Measurements from ENCODE around the gene FANCC.

Gene FANCC

DNA sequence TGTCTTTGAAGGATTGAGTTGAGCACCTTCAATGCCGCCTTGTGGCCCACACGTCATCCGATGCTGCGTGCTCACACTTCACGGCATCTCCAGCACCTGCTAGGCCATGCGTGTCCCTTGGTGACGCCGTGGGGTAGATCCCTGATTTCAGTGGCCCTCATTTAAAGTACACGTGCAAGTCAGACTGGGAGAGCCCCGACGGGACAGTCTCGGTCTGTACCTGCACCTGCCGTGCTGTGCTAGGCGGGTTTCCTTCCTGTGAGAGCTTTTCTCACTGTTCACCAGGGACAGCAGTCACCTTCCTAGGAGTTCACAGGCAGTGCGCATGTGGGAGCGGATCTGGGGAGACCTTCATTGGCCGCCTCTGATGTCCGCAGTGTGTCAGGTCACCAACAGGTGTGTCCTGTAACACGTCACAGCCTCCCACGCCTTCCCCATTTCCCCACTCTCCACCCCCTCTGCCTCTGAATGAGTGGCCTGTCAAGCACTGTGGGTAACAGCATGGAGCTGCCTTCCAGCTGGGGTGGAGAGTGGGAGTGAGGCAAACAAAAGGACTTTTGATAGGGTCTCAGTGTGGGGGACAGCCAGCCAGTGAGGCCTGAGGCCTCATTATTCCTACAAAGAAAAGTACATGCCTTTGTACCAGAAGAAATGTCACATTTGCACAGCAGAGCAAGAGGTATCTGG is 236.4 kb downstream of the FANCC start:
- no peak for FAIRE-seq

DNA sequence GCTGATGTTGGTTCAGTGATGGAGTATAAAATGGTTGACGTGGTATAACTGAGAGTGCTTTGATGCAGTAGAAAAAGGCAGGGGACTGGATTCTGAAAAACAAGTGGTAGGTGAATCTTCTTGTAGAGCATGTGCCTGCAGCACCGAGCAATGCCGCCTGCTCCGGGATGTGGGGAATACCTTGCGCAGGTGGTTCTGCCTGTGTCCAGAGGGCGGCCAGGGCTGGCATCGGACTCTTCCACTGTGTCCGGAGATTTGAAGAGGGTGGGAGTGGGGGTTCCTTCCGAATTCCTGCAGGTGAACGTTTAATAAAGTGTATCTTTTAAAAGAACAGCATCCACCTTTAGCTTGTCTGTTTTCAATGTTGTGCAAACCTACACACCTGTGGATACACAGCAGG is 238.0 kb downstream of the FANCC start:
- FAIRE-seq = no peak

DNA sequence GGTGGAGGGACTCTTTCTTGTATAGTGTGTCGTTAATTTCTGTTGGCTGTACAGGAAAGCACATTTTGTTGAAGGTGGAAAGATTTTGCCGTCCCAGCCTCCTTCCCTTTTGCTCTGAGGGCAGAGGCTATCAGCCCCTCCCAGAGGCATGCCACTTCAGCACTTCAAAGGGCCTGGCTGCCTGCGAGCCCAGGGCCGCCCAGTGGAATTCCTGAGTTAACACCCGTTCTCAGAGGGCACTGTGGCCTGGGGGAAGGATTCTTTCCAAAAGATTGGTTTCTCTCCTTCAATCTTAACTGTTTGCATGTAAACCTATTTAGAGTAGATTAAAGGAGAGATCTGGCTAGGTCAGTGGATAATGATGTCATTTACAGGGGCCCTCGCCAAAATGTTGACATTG is 238.6 kb downstream of the FANCC start:
- no peak for FAIRE-seq

DNA sequence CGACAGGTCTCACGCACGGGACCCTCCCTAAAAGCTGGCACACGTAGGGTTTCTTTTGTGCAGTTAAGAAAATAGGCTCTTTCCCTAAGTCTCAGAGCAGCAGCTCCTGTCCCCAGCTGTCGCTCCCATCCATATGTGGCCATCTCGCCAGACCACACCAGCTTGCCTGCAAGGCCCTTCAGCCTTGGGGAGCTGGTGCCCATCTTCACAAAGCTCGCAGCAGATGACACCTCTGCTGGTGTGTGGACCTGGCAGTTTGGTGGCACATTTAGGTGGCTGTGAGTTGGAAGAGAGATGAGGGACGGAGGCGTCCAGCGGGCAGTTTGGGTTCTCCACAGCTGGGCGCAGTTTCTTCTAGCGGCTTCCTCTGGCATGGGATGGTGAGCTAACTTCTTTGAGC is 239.0 kb downstream of the FANCC start:
- FAIRE-seq = no peak

DNA sequence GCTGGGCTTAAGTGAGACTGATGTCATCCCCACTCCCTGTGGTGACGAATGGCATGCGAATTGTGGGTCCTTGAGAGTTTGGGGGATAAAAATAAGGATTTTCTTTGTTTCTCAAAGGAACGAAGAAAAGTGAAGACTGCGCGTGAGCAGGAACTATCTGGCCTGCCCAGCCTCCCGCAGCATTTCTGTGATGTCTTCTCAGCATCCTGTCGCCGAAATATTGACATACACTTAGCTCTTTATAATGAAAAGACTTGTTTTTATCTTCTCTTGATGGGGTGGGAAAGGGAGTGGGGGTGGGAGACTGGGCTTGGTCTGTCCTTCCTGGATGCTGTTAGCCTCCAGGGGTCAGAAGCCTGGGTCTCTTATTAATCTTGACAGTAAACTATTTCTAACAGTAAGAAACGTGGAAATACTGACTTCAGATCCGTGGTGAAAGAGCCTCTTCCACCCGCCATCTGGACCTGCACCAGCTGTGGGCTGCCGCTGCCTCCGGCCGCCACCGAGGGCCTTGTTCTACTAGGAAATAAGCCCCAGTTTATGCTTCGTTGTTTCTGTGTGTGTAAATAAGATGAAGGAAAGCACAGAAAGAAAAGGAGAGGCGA is 239.6 kb downstream of the FANCC start:
- no peak for FAIRE-seq

DNA sequence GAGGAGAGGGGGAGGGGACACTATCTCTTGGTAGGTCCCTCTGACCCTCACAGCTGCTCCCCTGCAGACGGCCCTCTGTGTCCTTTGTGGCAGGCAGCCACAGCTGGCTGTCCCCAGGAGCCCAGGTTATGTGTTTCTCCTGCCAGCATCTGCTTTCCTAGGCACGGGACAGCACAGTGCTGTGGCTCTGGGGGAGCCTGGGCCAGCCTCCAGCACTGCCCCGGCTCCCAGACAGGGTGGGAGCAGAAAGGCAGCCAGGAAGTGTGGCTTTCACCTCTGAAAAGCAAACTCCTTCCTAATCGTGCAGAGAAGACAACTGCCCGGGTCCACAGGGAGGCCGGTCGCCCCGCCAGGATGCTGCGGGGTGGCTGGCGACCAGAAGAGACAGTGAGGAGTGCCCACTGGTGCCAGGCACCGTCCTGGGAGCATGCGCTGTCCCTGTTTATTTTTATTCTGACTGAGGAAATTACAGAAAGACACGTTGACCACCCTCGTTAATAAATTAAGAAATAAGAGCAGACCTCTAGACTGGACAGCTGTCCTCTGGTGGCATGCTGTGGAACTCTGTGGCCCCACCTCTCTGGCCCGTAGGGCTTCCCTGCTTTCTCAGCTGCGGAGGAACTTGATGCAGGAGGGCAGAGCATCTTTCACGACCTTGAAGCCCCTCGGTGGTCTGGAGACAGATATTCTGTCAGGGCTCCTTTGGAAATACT is 240.3 kb downstream of the FANCC start:
- FAIRE-seq = no peak

DNA sequence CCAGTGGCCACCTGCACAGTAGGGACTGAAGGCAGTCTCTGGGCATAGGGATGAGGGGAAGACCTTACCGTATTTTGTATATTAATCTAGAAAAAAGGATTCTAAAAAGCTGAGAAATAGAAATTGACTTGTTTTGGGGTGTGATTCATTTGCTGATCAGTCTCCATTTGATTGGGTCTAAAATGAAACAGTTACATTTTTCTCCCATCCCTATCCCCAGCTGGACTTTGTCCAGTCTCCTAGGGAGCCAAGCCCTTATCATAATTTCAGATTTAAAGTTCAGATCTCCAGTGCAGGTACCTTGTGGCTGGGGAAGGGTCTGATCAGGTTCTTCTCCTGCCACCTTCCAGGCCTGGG is 240.8 kb downstream of the FANCC start:
- no peak for FAIRE-seq

DNA sequence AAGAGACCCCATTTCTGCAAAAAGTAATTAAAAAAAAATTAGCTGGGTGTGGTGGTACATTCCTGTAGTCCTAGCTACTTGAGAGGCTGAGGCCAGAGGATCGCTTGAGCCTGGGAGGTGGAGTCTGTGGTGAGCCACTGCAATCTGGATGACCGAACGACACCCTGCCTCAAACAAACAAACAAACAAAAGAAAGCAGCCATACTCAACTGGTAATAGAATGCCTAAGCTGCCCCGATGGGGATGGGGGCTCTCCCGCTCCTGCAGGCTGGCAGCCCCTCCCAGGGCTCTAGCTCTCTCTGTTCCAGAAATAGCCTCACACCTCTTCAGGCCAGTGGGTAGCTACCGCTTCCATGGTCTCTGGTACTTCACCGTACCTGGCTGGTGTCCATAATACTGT is 241.8 kb downstream of the FANCC start:
- no peak for FAIRE-seq

DNA sequence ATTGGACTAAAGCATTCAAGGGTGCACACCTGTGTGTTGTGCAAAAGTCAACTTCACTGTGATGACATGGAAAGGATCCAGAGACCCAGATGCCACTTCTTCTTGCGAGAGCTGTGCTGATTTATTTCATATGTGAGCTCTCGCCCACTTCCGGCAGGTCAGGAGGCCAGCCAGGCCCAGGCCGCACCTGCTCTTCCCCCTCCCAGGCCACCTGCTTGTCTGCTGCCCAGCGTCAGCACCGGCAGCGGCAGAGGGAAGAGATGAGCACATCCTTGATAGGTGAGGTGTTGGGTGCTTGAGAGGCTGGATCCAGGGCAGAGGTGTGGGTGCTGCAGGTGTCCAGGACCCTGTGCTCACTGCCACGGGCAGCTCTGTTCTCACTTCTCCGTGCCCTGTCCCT is 242.9 kb downstream of the FANCC start:
- no peak for FAIRE-seq

DNA sequence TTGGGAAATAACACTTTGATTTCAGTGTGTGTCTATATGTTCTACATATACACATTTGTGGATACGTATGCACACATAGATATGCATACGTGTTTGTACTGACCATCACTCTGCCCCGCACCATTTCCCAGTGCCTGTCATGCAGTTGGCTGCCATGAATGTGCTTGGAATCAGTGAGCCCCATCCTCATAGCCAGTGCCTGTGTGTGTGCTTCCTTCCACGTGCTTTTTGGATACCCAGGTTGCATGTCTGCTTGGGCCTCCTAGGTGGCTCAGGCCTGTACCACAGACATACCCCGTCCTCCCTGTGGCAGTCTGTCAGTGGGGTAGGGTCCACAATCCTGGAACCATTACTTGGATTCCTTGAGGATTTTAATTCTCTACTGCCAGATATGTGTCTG is 243.6 kb downstream of the FANCC start:
- no peak for FAIRE-seq

DNA sequence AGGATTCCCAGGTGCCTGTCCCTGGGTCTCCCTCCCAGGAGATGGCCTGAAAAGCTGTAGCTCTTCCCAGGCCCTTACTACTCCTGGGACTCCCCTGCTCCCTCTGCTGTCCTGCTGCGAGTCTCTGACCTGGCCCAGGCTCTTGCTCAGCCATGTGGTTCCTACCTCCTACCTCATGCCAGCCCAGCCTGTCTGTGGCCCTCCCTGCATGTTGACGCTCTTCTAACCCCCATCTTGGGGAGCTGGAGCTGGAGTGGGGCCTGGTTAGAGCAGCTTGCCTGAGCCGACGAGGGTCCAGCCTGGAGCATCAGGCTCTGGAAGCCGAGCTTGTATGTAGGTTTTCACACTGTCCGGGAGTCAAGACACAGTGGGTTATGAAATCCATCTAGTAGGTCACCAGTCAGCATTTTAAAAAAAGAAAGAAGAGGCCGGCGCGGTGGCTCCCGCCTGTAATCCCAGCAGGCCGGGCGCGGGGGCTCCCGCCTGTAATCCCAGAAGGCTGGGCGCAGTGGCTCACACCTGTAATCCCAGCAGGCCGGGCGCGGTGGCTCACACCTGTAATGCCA is 244.4 kb downstream of the FANCC start:
- FAIRE-seq = no peak

DNA sequence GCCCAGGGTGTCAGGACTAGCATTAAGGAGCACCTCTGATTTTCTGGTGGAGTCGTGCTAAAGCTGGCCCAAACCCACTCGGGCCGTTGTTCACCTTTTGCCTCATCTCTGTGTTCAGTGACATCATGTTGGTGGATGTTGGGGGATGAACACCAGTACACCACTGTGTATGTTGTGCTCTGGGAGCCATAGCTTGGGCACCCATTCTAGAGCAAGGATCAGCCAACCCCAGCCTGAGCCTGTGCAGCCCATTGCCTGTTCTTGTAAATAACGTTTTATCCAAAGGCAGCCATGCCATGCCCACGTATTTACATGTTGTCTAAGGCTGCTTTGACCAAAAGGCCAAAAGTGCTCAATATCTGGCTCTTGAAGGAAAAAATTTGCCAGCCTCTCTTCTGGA is 245.6 kb downstream of the FANCC start:
- FAIRE-seq = no peak

DNA sequence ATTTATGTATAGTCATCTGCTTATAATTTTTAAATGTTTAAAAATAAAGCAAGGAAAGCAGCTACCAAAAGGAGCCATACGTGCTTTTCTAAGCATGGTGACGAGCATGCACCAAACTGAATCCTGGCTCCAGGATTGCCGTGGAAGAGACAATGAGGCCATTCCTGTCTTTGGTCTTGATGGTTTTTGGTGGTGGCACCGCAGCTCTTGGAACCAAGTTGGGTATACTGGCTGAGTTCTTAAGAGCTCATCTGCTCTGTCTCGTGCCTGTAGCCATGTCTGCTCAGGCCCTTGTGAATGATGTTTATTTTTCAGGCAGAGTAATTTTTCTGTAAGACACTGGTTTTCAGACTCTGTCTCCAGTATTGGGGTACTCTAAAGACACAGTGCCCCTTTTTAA is 246.1 kb downstream of the FANCC start:
- no peak for FAIRE-seq

DNA sequence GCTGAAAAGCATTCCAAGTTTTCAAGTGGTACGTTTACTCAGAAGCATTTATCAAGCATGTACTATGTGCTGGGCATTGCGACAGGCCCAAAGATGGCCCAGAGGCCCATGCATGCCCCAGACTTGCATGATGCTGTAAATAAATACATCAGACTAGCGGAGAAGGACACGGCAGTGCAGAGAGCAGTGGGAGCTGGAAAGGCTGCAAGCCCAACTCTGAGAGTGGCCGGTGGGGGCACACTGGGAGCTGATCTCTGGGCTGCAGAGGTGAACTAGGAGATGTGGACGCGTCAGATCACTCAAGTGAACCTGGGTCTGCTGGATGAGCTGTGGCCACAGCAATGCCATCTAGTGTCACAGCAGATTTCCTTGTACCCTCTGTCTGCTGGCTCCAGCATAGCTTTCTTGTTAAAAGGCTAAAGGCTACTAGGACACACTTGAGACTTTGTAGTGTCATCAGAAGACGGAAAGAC is 246.9 kb downstream of the FANCC start:
- FAIRE-seq = no peak

DNA sequence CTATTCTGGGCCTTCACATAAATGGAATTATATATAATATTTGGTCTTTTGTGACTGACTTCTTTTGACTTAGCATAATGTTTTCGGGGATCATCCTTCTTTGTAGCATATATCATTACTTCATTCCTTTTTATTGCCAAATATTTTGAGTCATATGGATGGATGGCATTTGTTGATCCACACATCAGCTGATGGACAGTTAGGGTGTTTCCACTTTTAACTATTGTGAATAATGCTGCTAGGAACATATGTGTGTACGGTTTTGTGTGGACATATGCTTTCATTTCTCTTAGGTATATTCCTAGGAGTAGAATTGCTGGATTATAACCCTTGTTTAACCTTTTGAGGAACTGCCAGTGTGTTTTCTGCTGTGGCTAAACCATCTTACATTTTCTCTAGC is 249.6 kb downstream of the FANCC start:
- no peak for FAIRE-seq

DNA sequence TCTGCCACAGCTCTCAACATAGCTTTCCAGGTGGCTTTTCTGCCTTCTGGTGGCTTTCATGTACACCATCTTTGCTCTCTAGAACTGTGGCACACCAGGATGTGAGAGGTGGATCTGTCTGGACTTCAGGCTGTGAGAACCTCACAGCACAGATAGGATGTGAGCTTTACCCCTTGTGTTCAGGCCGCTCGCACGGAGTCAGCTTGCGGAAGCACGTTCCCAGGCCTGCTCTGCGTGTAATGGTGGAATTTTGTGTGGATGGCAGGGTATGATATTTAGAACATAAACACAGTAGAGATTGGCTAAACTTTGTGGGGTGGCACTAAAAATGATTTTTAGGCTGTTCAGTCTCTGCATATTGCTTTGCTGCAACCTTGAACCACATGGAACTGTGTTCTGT is 250.5 kb downstream of the FANCC start:
- no peak for FAIRE-seq

DNA sequence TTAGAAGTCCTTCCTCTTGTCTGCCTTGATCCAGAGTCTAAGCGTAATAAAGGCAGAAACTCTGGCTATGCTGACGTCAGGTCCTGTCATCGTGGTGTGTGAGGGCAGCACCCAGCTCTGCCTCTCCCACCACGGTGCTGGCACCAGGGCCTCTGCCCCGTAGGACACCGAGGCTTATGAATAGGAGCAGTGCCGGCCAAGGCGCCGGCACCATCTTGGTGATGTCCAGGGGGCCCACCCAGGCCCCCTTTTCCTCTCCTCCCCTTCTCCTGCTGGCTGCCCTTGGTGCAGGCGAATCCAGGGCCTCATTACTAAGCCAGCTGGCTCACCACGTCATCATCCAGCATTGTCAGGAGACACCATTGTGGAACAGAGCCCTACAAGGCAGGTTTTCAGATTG is 252.3 kb downstream of the FANCC start:
- no peak for FAIRE-seq

DNA sequence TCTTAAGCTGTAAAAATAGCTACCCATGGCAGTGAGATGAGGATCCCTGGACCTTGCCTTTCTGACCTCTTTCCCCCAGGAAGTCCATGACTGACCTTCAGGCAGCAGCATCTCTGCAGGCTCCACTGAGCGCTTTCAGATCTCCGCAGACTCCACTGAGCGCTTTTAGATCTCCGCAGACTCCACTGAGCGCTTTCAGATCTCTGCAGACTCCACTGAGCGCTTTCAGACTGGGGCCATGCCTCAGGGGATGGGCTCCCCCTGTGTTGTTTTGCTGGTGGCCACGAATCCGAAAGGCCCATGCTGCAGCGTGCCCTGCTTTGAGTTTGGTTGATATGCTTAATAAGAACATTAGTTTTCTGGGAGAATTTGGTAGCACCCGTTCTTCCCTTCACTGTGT is 254.2 kb downstream of the FANCC start:
- FAIRE-seq = no peak

DNA sequence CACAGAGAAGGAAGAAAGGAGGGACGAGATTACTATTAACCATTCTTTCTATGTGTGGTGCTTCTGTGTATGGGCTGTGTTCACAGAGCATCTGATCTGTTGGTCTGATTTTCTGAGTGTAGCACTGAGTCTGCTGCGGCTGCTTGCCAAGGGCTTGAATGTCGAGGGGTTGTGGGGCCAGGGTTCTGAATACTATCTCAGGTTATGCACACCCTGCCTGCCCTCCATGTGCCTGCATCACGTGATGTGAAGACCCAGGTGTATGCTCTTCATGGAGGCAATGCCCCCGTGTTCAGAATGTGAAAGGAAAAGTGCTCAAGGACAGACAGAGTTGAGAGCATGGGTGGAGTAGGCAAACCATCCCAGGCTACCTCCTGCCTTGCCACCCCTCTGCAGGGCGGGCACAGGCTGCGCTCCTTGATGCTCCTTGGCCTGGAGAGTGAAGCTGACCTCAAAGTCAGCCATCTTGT is 254.9 kb downstream of the FANCC start:
- no peak for FAIRE-seq

DNA sequence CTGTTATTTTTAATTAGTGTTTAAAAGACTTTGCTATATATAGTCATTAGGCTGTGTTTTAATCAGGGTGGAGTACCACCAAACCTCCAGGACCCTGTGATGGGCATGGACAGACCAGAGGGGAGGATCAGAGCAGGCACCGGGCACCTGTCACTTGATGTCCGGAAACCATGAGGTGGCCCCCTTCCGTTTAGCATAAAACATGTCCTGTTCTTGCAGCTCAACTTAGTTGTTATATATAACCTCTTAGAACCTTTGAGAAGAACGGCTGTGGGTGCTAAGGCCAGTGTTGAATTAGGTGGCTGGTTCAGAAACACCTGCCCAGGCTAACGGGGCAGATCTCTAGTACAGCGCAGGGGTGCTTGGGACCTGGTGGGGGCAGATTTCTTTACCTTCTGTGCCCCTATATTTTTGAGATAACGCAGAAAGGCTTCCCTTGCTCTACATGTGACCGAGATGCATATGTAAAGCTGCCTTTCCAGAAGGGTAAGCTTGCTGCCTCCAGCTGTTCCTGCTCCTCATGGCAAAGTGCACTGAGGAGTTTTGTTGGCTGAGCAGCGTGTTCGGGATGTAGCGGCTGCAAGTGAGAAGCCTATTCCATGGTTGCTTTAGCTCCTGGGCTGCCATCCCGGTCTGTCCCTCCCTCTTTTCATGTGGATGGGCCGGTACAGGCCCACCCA is 255.5 kb downstream of the FANCC start:
- no peak for FAIRE-seq

DNA sequence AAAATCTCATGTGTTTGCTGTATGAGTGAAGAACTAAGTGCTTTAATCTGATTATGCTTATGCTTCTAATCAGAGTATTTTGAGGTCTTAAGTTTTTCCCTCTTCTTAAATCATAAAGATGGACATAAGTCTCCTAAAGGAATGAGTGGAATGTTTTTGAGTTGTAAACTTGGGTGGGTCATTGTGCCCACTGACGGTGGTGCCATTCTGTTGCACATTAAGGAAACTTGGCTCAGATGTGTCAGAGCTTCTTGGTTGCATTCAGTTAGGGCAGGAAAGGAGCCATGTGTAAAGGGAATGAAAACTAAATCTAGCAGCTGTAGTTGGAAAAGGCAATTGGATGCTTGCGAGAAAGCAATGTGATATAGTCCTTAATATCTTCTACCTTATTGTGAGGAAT is 256.6 kb downstream of the FANCC start:
- no peak for FAIRE-seq

DNA sequence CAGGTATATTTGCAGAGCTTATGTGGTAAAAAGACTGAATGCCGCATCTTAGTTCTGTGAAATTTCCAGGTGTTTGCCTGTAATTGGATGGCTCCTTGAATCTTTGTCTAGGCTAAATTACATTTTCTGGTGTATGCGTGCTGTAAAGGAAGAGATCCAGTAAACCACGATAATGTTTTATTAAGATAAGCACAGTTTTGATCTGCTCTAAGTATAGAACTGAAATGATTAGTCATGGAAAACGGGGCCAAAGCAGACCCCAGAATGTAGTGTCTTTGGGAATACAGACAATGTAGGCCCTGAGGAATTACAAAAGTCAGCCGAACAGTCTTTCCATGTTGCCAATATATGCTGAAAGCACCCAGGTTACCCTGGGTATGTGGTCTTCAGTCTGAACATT is 257.3 kb downstream of the FANCC start:
- no peak for FAIRE-seq

DNA sequence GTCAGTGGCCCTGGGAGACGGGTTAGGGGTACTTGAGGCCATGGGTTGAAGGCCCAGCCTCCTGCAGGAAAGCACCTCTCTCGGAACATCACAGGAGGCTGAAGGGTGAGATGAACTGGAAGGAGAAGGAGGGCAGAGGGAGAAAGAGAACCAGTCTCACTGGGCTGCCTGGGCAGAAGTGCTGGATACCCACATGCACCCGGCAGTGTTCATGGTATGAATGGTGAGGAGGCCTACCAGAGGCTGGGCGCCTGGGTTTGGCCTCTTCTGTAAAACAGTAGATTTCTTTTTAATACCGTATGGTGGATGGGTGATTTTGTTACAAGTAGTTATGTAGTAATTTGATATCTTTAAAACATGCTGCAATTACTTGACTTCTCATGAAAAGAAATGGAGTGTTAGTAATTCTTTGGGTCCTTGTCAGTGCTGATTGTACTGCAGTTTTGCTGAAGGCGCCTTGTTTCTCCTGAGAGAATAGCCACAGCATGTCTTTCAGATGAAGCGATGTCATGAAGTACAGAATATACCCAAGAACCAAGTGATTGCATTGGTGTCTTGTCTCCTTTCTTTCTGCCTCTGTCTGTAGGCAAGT is 258.6 kb downstream of the FANCC start:
- no peak for FAIRE-seq

Data from G401.6 (cell line).